GM15510 (cell line): ENCODE results near the gene ANP32A.

ENCODE experiments used
- POLR2A ChIP-seq: IDR thresholded peaks from 3 replicates; pipeline ENCODE4 v1.6.1; 2011; ENCODE audit warnings: borderline replicate concordance; ENCODE audit not compliant: insufficient read length; ENCODE audit errors: extremely low read depth

ANP32A gene

GRCh38 chr15:68822818-68823217, 2.1 kb upstream of the ANP32A start:
- no peak for TF ChIP-seq POLR2A

- no peak for TF ChIP-seq POLR2A
Observed at GRCh38 chr15:68821841-68822381, 1.2 kb upstream of the ANP32A start.

- no peak for TF ChIP-seq POLR2A
Observed at GRCh38 chr15:68821190-68821840, 620 bp upstream of the ANP32A start.

- peak; percentile 7 for TF ChIP-seq POLR2A
Observed at GRCh38 chr15:68819495-68820294, 1.0 kb downstream of the ANP32A start.

GRCh38 chr15:68818769-68819494, 1.8 kb downstream of the ANP32A start:
- TF ChIP-seq POLR2A = peak; percentile 33

- peak; percentile 45 for TF ChIP-seq POLR2A
Observed at GRCh38 chr15:68818066-68818768, 2.5 kb downstream of the ANP32A start.

GRCh38 chr15:68817304-68818065, 3.2 kb downstream of the ANP32A start:
- peak; percentile 33 for TF ChIP-seq POLR2A

GRCh38 chr15:68816795-68817303, 3.8 kb downstream of the ANP32A start:
- TF ChIP-seq POLR2A = no peak

- TF ChIP-seq POLR2A = no peak
Observed at GRCh38 chr15:68816158-68816557, 4.5 kb downstream of the ANP32A start.

- TF ChIP-seq POLR2A = no peak
Observed at GRCh38 chr15:68815598-68815997, 5.1 kb downstream of the ANP32A start.

- TF ChIP-seq POLR2A = no peak
Observed at GRCh38 chr15:68814596-68814995, 6.1 kb downstream of the ANP32A start.

GRCh38 chr15:68812597-68813431, 7.9 kb downstream of the ANP32A start:
- TF ChIP-seq POLR2A = no peak

GRCh38 chr15:68812069-68812468, 8.6 kb downstream of the ANP32A start:
- TF ChIP-seq POLR2A = no peak
